ENCODE results near the gene UNC5A.

Gene UNC5A

GRCh38 chr5:176890455-176891330 lies 80.3 kb downstream of the UNC5A start:
- no peaks in the 10 kb centered on the region for H3K79me2 ChIP-seq (ENCODE audit: insufficient read depth, low read depth)
- no peak overlapping the region for H3K9ac ChIP-seq
- no peaks in the 10 kb centered on the region for H4K20me1 ChIP-seq (ENCODE audit: insufficient read depth)
- TF ChIP-seq, protein P1, sequence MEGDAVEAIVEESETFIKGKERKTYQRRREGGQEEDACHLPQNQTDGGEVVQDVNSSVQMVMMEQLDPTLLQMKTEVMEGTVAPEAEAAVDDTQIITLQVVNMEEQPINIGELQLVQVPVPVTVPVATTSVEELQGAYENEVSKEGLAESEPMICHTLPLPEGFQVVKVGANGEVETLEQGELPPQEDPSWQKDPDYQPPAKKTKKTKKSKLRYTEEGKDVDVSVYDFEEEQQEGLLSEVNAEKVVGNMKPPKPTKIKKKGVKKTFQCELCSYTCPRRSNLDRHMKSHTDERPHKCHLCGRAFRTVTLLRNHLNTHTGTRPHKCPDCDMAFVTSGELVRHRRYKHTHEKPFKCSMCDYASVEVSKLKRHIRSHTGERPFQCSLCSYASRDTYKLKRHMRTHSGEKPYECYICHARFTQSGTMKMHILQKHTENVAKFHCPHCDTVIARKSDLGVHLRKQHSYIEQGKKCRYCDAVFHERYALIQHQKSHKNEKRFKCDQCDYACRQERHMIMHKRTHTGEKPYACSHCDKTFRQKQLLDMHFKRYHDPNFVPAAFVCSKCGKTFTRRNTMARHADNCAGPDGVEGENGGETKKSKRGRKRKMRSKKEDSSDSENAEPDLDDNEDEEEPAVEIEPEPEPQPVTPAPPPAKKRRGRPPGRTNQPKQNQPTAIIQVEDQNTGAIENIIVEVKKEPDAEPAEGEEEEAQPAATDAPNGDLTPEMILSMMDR (conservative IDR thresholded peaks at IDR 0.05; ENCODE audit: low read depth, low read length), result no peak
- no peak overlapping the region for H3K4me2 ChIP-seq
- H3K27ac ChIP-seq, result no peak overlapping the region
- no peak overlapping the region for H2AFZ ChIP-seq (ENCODE audit: low read depth)
- no peaks in the 10 kb centered on the region for H3K4me1 ChIP-seq (ENCODE audit: low read depth, poor library complexity, severe bottlenecking)
- peaks cover 5% of the 10 kb centered on the region; the same call in 1 of the 2 replicates for H3K27me3 ChIP-seq (ENCODE audit: insufficient read depth, low read depth)
- no peak overlapping the region for H3K4me3 ChIP-seq (IDR thresholded peaks at IDR 0.05; ENCODE audit: insufficient read depth, low read depth, low read length)
- no peaks in the 10 kb centered on the region for H3K36me3 ChIP-seq (ENCODE audit: insufficient read depth)

DNA sequence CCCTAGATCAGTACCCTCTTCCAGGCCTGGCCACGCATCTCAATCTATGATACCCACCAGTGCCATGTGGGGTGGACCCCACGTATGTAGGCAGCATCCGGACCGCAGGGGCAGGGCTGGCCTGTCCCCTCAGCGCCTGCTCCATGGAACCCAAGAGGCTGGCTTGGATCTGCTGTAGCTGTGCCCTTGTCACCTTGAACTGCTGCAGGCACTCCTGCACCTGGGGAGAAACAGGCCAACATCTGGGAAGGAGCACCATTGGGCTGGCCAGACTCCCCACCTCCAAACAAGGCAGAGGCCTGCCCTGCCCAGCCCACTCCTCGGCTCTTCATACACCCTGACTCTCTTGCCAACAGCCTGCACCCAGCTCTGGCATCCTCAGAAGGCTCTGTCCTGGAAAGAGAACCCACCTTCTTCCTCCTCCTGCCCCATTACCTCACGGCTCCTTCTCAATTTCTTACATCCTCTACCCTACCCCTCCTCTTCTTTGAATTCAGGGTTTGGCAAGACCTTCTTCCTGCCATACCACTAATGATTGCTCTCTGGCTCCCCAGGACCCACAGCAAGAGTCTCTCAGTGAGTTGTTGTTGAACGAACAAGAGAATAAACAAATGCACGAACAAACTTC lies 81.1 kb downstream of the UNC5A start:
- Histone ChIP-seq H3K27me3 (ENCODE audit: insufficient read depth, low read depth) (no peaks in the 10 kb centered on the region), H3K27ac (no peak overlapping the region), H3K79me2 (ENCODE audit: insufficient read depth, low read depth) (no peaks in the 10 kb centered on the region), H4K20me1 (ENCODE audit: insufficient read depth) (no peaks in the 10 kb centered on the region), H3K4me1 (ENCODE audit: low read depth, poor library complexity, severe bottlenecking) (no peaks in the 10 kb centered on the region), H3K9ac (no peak overlapping the region), H3K4me3 (IDR thresholded peaks at IDR 0.05; ENCODE audit: insufficient read depth, low read depth, low read length) (no peak overlapping the region), H2AFZ (ENCODE audit: low read depth) (no peak overlapping the region), H3K4me2 (no peak overlapping the region), H3K36me3 (ENCODE audit: insufficient read depth) (no peaks in the 10 kb centered on the region)
- TF ChIP-seq, protein P1 (conservative IDR thresholded peaks at IDR 0.05; ENCODE audit: low read depth, low read length), result no peak

DNA sequence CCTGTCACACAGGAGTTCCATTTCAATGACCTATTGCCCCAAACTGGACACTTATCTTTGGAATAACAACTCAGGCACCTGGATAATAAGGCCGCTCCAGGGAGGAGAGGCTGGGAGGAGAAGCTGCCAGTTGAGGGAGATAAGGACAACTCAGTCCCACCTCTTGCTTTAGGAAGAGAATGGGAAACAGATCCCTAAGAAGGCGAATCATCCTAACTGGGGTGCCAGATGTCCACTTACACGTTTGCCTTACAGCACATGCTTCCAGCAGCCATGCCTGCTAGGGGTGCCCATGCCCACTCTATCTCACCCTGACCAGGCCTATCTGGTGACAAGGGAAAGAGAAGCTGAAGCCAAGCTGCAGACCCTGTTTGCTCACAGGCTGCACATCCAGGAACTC lies 82.3 kb downstream of the UNC5A start:
- TF ChIP-seq, protein P1 (conservative IDR thresholded peaks at IDR 0.05; ENCODE audit: low read depth, low read length), result no peak

GRCh38 chr5:176894298-176894697 lies 83.9 kb downstream of the UNC5A start:
- no peaks in the 10 kb centered on the region for H3K79me2 ChIP-seq (ENCODE audit: insufficient read depth, low read depth)
- H2AFZ ChIP-seq (ENCODE audit: low read depth), result no peak overlapping the region
- no peaks in the 10 kb centered on the region for H3K36me3 ChIP-seq (ENCODE audit: insufficient read depth)
- H3K4me1 ChIP-seq (ENCODE audit: low read depth, poor library complexity, severe bottlenecking), result no peaks in the 10 kb centered on the region
- no peaks in the 10 kb centered on the region for H3K27me3 ChIP-seq (ENCODE audit: insufficient read depth, low read depth)
- H3K4me2 ChIP-seq, result no peak overlapping the region
- TF ChIP-seq, protein P1 (conservative IDR thresholded peaks at IDR 0.05; ENCODE audit: low read depth, low read length), result no peak
- no peaks in the 10 kb centered on the region for H4K20me1 ChIP-seq (ENCODE audit: insufficient read depth)
- H3K4me3 ChIP-seq (IDR thresholded peaks at IDR 0.05; ENCODE audit: insufficient read depth, low read depth, low read length), result no peak overlapping the region
- H3K27ac ChIP-seq, result no peak overlapping the region
- no peak overlapping the region for H3K9ac ChIP-seq

More for the DNA sequence above, 82.3 kb downstream of the UNC5A start:
- Histone ChIP-seq H3K4me3 (IDR thresholded peaks at IDR 0.05; ENCODE audit: insufficient read depth, low read depth, low read length) (no peak overlapping the region), H3K27me3 (ENCODE audit: insufficient read depth, low read depth) (no peaks in the 10 kb centered on the region), H2AFZ (ENCODE audit: low read depth) (no peak overlapping the region), H3K79me2 (ENCODE audit: insufficient read depth, low read depth) (no peaks in the 10 kb centered on the region), H3K36me3 (ENCODE audit: insufficient read depth) (no peaks in the 10 kb centered on the region), H3K27ac (no peak overlapping the region), H3K9ac (no peak overlapping the region), H3K4me1 (ENCODE audit: low read depth, poor library complexity, severe bottlenecking) (no peaks in the 10 kb centered on the region), H3K4me2 (no peak overlapping the region), H4K20me1 (ENCODE audit: insufficient read depth) (no peaks in the 10 kb centered on the region)

Data from KMS-11 (cell line).